DND-41 (cell line): ENCODE data around the gene CEBPG.

ENCODE experiments used
- CTCF ChIP-seq: IDR thresholded peaks from 2 replicates; pipeline ENCODE4 v1.5.1; 2012; ENCODE audit warnings: borderline replicate concordance, low read length, moderate library complexity, mild to moderate bottlenecking; ENCODE audit not compliant: poor library complexity, severe bottlenecking; ENCODE audit errors: extremely low read depth
- EZH2 ChIP-seq: IDR thresholded peaks from 3 replicates; pipeline ENCODE4 v1.6.1; 2012; ENCODE audit warnings: borderline replicate concordance, low read depth, mild to moderate bottlenecking, moderate library complexity, low read length, inconsistent platforms; ENCODE audit not compliant: severe bottlenecking

- no peak for TF ChIP-seq CTCF
- TF ChIP-seq EZH2: no peak
These were observed 26.5 kb downstream of the CEBPG start for GRCh38 chr19:33399745-33400681.
